Measurements from ENCODE around the gene VPS13A. TPM values are rescaled to one million over a fixed set of nuclear protein-coding genes. Genes with fewer than 3 reads are reported as not detected.

Gene VPS13A
- total RNA-seq, 4 donors from 2014 or later: 45.9 to 77.0 (median 53.5) TPM

GRCh38 chr9:77307166-77307565 is 129.8 kb downstream of the VPS13A start:
- no peaks in the 10 kb centered on the region for H3K27me3 ChIP-seq
- 87 to 96% methylated on average over 2 of the region's 2 CpGs for WGBS, 2 donors
- DNase-seq: no peak

DNA sequence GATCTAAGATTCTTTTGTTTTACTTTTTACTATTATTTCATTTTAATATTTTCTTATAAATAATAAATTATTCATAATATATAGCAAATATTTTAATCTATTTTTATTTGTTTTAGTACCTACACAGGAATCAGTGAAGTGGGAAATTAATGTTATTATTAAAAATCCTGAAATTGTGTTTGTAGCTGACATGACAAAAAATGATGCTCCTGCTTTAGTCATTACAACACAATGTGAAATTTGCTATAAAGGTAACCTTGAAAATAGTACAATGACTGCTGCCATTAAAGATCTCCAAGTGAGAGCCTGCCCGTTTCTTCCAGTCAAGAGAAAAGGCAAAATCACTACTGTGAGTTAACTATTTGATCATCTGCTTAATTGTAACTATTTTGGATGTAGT is 138.7 kb downstream of the VPS13A start:
- no peak for DNase-seq
- TF ChIP-seq POLR2A (IDR thresholded peaks at IDR 0.05): no peak
- TF ChIP-seq, protein P1, sequence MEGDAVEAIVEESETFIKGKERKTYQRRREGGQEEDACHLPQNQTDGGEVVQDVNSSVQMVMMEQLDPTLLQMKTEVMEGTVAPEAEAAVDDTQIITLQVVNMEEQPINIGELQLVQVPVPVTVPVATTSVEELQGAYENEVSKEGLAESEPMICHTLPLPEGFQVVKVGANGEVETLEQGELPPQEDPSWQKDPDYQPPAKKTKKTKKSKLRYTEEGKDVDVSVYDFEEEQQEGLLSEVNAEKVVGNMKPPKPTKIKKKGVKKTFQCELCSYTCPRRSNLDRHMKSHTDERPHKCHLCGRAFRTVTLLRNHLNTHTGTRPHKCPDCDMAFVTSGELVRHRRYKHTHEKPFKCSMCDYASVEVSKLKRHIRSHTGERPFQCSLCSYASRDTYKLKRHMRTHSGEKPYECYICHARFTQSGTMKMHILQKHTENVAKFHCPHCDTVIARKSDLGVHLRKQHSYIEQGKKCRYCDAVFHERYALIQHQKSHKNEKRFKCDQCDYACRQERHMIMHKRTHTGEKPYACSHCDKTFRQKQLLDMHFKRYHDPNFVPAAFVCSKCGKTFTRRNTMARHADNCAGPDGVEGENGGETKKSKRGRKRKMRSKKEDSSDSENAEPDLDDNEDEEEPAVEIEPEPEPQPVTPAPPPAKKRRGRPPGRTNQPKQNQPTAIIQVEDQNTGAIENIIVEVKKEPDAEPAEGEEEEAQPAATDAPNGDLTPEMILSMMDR (IDR thresholded peaks at IDR 0.05): no peak
- no peaks in the 10 kb centered on the region for H3K9me3 ChIP-seq
- intact Hi-C loops (cut with DNase I): no loop called here
- H3K27ac ChIP-seq: no peak overlapping the region
- H3K4me1 ChIP-seq: no peaks in the 10 kb centered on the region
- WGBS, 2 donors: 93 to 94% methylated on average over 1 of the region's 1 CpG
- H3K27me3 ChIP-seq: no peaks in the 10 kb centered on the region
- no peaks in the 10 kb centered on the region for H3K36me3 ChIP-seq
- no peak overlapping the region for H3K4me3 ChIP-seq (replicated peaks in 1 of 3)

More at GRCh38 chr9:77307166-77307565, 129.8 kb downstream of the VPS13A start:
- H3K4me3 ChIP-seq (replicated peaks in 1 of 3): no peak overlapping the region
- no peak overlapping the region for H3K27ac ChIP-seq
- no peak for TF ChIP-seq POLR2A (IDR thresholded peaks at IDR 0.05)
- no peaks in the 10 kb centered on the region for H3K36me3 ChIP-seq
- intact Hi-C loops (cut with DNase I): no loop called here
- H3K9me3 ChIP-seq: no peaks in the 10 kb centered on the region
- H3K4me1 ChIP-seq: no peaks in the 10 kb centered on the region

DNA sequence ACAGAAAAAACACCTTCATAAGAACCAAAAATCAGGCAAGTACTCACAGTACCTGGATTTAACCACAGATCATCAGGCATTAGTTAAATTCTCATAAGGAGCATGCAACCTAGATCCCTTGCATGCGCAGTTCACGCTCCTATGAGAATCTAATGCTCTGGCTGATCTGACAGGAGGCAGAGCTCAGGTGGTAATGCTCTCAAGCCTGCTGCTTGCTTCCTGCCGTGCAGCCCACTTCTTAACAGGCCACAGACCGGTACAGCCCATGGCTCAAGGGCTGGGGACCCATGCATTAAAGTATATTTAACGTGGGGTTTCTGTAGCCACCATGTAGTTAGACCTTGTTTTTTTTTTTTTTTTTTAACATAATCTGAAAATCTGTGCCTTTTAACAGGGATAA is 147.7 kb downstream of the VPS13A start:
- WGBS, 2 donors: 94 to 98% methylated on average over 5 of the region's 5 CpGs
- Histone ChIP-seq H3K9me3 (no peaks in the 10 kb centered on the region), H3K36me3 (peaks cover 0 to 3% of the 10 kb centered on the region in 2 donors), H3K4me3 (replicated peaks in 1 of 3) (no peak overlapping the region), H3K27me3 (no peaks in the 10 kb centered on the region), H3K4me1 (no peaks in the 10 kb centered on the region), H3K27ac (no peak overlapping the region)
- TF ChIP-seq, protein P1 (IDR thresholded peaks at IDR 0.05): no peak
- no peak for TF ChIP-seq POLR2A (IDR thresholded peaks at IDR 0.05)
- DNase-seq: no peak
- intact Hi-C loops (cut with DNase I): no loop called here

DNA sequence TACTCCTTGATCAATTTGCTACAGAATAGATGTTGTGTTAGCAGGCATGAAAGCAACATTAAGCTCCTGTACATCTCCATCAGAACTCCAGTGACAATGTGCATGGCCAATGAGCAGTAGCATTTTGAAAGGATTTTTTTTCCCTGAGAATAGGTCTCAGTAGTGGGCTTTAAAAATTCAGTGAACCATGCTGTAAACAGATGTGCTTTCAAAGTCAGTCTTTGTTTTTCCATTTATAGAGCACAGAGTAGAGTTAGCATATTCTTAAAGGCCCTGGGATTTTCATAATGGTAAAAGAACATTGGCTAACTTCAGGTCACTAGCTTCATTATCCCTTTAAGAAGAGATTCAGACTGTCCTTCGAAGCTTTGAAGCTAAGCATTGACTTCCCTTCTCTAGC is 150.8 kb downstream of the VPS13A start:
- H3K4me1 ChIP-seq: no peaks in the 10 kb centered on the region
- WGBS, 2 donors: 94 to 95% methylated on average over 1 of the region's 1 CpG
- DNase-seq: no peak
- no peak overlapping the region for H3K27ac ChIP-seq
- no peaks in the 10 kb centered on the region for H3K9me3 ChIP-seq
- no peaks in the 10 kb centered on the region for H3K27me3 ChIP-seq
- intact Hi-C loops (cut with DNase I): no loop called here
- H3K4me3 ChIP-seq (replicated peaks in 1 of 3): no peak overlapping the region
- TF ChIP-seq, protein P1 (IDR thresholded peaks at IDR 0.05): no peak
- TF ChIP-seq POLR2A (IDR thresholded peaks at IDR 0.05): no peak
- H3K36me3 ChIP-seq: peaks cover 0 to 3% of the 10 kb centered on the region in 2 donors

DNA sequence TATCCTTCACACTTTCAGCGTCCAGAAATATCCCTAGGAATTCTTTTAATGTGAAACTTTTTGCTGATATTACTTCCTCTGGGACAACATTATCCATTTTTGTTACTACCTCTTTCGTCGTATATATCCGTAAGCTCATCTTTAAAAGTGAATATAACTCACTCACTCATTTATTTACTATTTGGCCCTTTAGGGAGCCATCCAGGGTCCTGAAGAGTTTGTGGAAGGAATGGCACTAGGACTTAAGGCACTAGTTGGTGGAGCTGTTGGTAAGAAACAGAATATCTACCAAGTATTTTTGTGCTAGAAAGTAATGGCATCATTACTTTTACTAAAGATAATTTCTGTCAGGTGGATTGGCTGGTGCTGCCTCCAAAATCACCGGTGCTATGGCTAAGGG is 192.7 kb downstream of the VPS13A start:
- DNase-seq: no peak
- no peak overlapping the region for H3K27ac ChIP-seq
- H3K4me1 ChIP-seq: no peaks in the 10 kb centered on the region
- WGBS, 2 donors: 97% methylated on average over 5 of the region's 5 CpGs
- peaks cover 0 to 6% of the 10 kb centered on the region in 2 donors for H3K36me3 ChIP-seq
- no peak overlapping the region for H3K4me3 ChIP-seq (replicated peaks in 1 of 3)
- no peak for TF ChIP-seq POLR2A (IDR thresholded peaks at IDR 0.05)
- TF ChIP-seq, protein P1 (IDR thresholded peaks at IDR 0.05): no peak
- intact Hi-C loops (cut with DNase I): no loop called here
- H3K27me3 ChIP-seq: no peaks in the 10 kb centered on the region
- H3K9me3 ChIP-seq: no peaks in the 10 kb centered on the region

DNA sequence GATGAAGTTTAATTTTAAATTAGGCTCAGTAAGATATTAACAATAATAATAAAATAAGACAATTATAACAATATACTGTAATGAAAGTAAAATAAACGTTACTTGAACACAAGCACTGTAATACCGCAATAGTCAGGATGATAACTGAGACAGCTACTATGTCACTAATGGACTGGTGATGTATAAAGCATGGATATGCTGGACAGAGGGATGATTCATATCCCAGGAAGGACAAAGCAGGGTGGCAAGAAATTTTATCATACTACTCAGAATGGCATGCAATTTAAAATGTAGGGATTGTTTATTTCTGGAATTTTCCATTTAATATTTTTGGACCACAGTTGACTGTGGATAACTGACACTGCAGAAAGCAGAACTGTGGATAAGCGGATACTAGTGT is 196.9 kb downstream of the VPS13A start:
- TF ChIP-seq, protein P1 (IDR thresholded peaks at IDR 0.05): no peak
- no peak for TF ChIP-seq POLR2A (IDR thresholded peaks at IDR 0.05)
- no peaks in the 10 kb centered on the region for H3K4me1 ChIP-seq
- intact Hi-C loops (cut with DNase I): no loop called here
- no peaks in the 10 kb centered on the region for H3K27me3 ChIP-seq
- no peaks in the 10 kb centered on the region for H3K9me3 ChIP-seq
- 97 to 98% methylated on average over 3 of the region's 3 CpGs for WGBS, 2 donors
- H3K36me3 ChIP-seq: peaks cover 0 to 6% of the 10 kb centered on the region in 2 donors
- H3K27ac ChIP-seq: no peak overlapping the region
- DNase-seq: no peak
- H3K4me3 ChIP-seq (replicated peaks in 1 of 3): no peak overlapping the region

Measured in thyroid gland (tissue), 4 donors.